ENCODE data around the gene ADORA2A. TPM values are rescaled to one million over a fixed set of nuclear protein-coding genes. Genes with fewer than 3 reads are reported as not detected.

Gene ADORA2A
- total RNA-seq, 2 experiments from 2014 or later: 19.7 to 19.8 TPM

DNA sequence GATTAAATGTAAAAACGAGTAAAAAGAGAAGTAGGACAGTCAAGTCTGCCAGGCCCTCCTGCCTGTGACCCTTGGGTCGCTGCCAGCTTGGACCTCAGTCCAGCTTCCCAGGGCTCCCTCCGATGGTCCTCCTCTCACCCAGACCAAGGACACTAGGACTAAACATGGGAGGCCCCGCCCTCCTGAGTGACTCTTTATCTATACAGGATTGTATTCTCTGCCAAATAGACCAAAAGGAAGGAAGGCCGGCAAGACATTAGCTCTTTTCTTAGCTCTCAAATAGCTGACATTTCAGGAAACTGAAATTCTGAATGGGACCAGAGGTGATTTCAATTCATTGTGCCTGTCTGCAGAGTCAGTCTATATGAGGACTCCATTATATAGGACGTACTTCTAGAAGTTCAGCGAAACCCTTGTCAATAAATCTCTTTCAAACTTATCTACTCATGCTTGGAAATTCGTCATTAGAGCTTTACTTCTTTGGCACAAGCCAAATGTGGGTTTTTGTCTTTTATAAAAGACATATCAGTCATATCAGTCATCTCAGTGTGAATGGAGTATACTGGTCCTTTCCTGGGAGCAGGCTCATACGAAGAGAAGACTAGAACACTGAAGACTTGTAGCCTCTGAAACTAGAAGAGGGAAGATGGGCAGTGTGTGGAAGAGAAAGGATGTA is 28.5 kb downstream of the ADORA2A start:
- peaks cover 11% of the 10 kb centered on the region for H3K4me1 Mint-ChIP-seq

DNA sequence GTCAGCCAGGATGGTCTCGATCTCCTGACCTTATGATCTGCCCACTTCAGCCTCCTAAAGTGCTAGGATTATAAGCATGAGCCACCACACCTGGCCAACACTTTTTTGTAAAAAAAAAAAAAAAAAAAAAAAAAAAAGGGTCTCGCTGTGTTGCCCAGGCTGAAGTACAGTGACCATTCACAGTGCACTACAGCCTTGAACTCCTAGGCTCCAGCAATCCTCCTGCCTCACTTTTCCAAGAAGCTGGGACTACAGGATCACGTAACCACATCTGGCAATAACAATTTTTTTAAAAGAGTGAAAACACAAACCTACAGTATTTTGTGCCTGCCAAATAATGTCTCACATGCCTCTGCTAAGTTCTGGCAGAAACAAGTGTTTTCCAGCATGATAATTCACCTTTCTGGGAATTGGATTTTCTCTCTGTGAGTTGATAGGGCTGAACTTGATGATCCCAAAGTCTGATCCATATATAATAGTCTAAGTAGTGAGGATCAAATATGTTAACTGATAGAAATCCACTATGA is 30.6 kb downstream of the ADORA2A start:
- no peak overlapping the region for H3K4me3 Mint-ChIP-seq
- no peaks in the 10 kb centered on the region for H3K27me3 Mint-ChIP-seq
- ChIA-PET CTCF (interaction anchor here (0.5 kb wide), 1 partner anchor 35 kb away, joined by 3 read pairs; no protein-coding TSS in a partner anchor), POLR2A (no interaction called here)
- no peaks in the 10 kb centered on the region for H3K36me3 Mint-ChIP-seq (ENCODE audit: low read depth)
- DNase-seq: no peak
- H3K9me3 Mint-ChIP-seq: no peaks in the 10 kb centered on the region
- no peak overlapping the region for H3K27ac Mint-ChIP-seq
- H3K4me1 Mint-ChIP-seq: peaks cover 14% of the 10 kb centered on the region

More for the DNA sequence above, 28.5 kb downstream of the ADORA2A start:
- H3K4me3 Mint-ChIP-seq: no peak overlapping the region
- no peak for DNase-seq
- no peaks in the 10 kb centered on the region for H3K27me3 Mint-ChIP-seq
- POLR2A ChIA-PET: no interaction called here
- CTCF ChIA-PET: interaction anchor here (0.6 to 1.7 kb wide), 3 partner anchors 18 to 32 kb away, joined by 3 to 4 read pairs (median 3); no protein-coding TSS in a partner anchor
- H3K36me3 Mint-ChIP-seq (ENCODE audit: low read depth): no peaks in the 10 kb centered on the region
- H3K9me3 Mint-ChIP-seq: peaks cover 3% of the 10 kb centered on the region
- no peak overlapping the region for H3K27ac Mint-ChIP-seq

DNA sequence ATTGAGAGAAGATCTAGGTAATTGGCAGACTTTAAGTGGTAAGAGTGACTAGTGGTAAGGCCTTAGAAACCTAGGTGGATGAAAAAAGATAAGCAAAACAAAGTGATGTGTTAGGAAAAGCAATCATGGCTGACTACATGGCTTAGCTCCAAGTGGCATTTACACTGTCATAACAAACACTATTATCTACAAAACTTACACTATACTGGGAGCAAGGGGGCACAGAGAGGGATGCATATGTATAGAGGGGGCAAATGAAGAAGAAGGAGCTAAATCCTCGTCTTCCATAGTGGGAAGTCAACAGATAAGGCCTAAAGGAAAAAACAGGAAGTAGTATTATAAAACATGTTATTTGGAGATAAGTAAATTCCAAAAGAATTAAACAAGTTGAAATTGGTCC is 32.5 kb downstream of the ADORA2A start:
- no peak overlapping the region for H3K4me3 Mint-ChIP-seq
- H3K9me3 Mint-ChIP-seq: no peaks in the 10 kb centered on the region
- no peaks in the 10 kb centered on the region for H3K27me3 Mint-ChIP-seq
- no peak overlapping the region for H3K27ac Mint-ChIP-seq
- CTCF ChIA-PET: no interaction called here
- peaks cover 14% of the 10 kb centered on the region for H3K4me1 Mint-ChIP-seq
- no peak for DNase-seq
- POLR2A ChIA-PET: interaction anchor here (1.3 kb wide), 1 partner anchor 25 kb away, joined by 4 read pairs; no protein-coding TSS in a partner anchor
- H3K36me3 Mint-ChIP-seq (ENCODE audit: low read depth): no peaks in the 10 kb centered on the region

DNA sequence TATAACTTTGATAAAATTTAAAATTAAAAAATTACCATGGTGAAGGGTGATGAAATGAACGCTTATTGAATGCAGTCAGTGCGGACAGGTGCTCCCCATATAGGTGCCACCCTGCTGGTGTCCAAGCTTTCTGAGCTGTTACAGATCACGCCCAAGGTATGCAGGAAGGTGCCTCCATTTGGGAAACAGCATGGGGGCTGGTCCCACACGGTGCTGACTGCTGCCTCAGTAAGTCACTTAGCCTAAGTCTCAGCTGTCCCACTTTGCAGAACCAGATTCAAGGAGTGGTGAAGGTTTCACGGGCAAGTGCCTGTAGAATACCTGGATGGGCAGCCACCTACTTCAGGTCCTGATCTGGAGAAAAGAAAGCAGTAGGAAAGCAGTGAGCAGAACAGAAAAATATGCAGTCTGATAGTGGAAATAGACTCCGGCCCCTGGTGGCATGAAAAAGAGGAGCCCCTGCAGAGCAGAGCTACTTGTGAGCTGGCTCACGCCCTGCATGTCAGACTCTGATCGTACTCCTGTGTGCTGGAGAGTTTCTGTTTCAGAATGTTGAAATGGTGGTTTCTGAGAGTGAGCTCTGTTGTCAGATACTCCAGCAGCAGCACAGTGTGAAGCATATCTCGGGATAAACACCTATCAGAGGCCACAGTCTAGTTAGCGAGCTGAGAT is 33.2 kb downstream of the ADORA2A start:
- no peaks in the 10 kb centered on the region for H3K36me3 Mint-ChIP-seq (ENCODE audit: low read depth)
- POLR2A ChIA-PET: interaction anchor here (0.9 to 1.5 kb wide), 4 partner anchors 14 to 33 kb away, joined by 3 to 5 read pairs (median 4); partner anchors contain the start of gene ADORA2A
- no peaks in the 10 kb centered on the region for H3K9me3 Mint-ChIP-seq
- H3K27ac Mint-ChIP-seq: no peak overlapping the region
- DNase-seq: no peak
- H3K4me3 Mint-ChIP-seq: no peak overlapping the region
- no peaks in the 10 kb centered on the region for H3K27me3 Mint-ChIP-seq
- peaks cover 16% of the 10 kb centered on the region for H3K4me1 Mint-ChIP-seq
- CTCF ChIA-PET: interaction anchor here (0.5 to 1.4 kb wide), 6 partner anchors 10 to 265 kb away, joined by 3 to 4 read pairs (median 3); partner anchors contain the start of gene ADORA2A

DNA sequence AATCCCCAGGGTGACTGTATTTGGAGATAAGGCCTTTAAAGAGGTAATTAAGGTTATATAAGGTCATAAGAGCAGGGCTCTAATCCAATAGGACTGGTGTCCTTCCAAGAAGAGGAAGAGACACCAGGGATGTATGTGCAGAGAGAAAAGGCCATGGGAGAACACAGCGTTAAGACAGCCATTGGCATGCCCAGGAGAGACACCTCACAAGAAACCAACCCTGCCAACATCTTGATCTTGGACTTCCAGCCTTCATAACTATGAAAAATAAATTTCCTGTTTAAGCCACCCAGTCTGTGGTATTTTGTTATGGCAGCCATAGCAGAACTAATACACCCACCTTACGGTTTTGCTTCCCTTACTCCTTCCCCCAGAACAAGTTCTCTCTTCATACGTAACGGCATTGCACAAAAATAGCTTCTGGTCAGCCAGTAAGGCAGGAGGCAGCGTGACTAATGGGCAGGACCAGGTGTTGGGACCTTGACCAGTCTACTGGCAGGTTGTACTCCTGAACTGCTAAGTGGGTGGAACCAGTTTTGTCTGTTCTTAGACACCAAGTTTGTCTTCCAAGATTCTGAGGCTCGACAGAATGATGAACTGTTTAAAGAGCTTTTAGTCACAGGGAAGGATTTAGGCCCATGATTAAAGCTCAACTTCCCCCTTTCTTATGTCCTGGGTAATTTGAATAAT is 35.8 kb downstream of the ADORA2A start:
- Mint-ChIP-seq H3K4me3 (no peak overlapping the region), H3K36me3 (ENCODE audit: low read depth) (no peaks in the 10 kb centered on the region), H3K9me3 (no peaks in the 10 kb centered on the region), H3K4me1 (peaks cover 16% of the 10 kb centered on the region), H3K27me3 (no peaks in the 10 kb centered on the region), H3K27ac (no peak overlapping the region)
- POLR2A ChIA-PET: no interaction called here
- CTCF ChIA-PET: interaction anchor here (1.8 kb wide), 1 partner anchor 23 kb away, joined by 5 read pairs; no protein-coding TSS in a partner anchor
- no peak for DNase-seq

DNA sequence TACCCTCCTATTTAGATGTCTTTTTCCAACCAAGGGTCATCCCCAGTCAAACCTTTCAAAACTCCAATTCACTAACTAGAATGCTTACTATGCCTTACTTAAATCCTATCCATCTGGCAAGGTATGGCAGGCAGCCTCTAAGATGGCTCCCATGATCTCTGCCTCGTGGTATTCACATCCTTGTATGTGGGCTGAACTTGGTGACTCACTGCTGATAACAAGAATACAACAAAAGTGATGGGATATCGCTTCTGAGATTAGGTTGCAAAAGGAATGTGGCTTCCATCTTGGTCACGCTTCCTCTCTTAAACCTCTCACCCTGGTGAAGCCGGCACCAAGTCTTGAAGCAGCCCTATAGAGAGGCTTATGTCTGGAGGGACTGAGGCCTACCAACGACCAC is 38.2 kb downstream of the ADORA2A start:
- Mint-ChIP-seq H3K9me3 (no peaks in the 10 kb centered on the region), H3K27me3 (no peaks in the 10 kb centered on the region), H3K4me1 (peaks cover 8% of the 10 kb centered on the region), H3K36me3 (ENCODE audit: low read depth) (no peaks in the 10 kb centered on the region), H3K27ac (no peak overlapping the region), H3K4me3 (no peak overlapping the region)
- ChIA-PET CTCF (no interaction called here), POLR2A (no interaction called here)
- no peak for DNase-seq

DNA sequence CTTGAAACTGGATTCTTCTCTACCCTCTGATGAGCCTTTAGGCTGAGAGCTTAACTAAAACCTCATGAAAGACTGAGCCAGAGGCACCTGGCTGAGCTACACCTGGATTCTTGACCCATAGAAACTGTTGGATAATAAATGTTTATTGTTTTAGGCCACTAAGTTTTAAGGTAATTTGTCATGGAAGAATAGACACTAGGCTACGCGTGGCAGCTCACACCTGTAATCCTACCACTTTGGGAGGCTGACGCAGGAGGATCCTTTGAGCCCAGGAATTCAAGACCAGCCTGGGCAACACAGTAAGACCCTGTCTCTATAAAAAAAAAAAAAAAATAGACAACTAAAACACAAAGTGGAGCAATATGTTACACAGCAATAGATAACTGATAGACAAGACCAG is 38.6 kb downstream of the ADORA2A start:
- no peaks in the 10 kb centered on the region for H3K27me3 Mint-ChIP-seq
- DNase-seq: no peak
- no peaks in the 10 kb centered on the region for H3K9me3 Mint-ChIP-seq
- H3K27ac Mint-ChIP-seq: no peak overlapping the region
- CTCF ChIA-PET: no interaction called here
- no peaks in the 10 kb centered on the region for H3K36me3 Mint-ChIP-seq (ENCODE audit: low read depth)
- peaks cover 4% of the 10 kb centered on the region for H3K4me1 Mint-ChIP-seq
- POLR2A ChIA-PET: no interaction called here
- no peak overlapping the region for H3K4me3 Mint-ChIP-seq

DNA sequence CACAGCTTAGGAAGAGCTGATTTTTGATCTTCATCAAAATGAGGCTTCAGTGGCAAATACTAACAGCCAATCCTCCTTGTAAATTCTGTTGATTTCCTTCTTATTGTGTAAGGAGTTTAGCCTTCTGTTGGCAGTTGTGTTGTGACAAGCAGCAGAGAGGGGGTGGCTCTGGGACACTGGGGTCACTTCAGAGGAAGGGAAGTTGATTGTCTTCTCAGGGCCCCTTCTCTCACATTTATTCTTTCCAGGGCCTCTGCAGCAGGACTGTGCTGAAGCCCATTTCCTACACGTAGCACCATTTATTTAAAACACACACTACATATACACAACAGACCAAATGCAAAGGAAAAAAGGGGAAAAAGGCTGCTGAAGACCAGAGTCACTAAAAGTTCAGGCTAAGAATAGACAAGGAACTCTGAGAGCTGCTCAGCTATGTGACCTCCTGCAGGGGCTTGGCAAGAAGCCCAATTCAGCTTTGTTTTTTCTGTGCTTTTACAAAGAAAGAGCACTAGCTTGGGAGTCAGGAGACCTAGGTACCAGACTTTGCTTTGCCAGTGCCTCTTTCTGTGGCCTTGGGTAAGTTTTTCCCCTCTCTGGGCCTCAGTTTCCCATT is 39.4 kb downstream of the ADORA2A start:
- POLR2A ChIA-PET: no interaction called here
- H3K4me3 Mint-ChIP-seq: no peak overlapping the region
- DNase-seq: no peak

DNA sequence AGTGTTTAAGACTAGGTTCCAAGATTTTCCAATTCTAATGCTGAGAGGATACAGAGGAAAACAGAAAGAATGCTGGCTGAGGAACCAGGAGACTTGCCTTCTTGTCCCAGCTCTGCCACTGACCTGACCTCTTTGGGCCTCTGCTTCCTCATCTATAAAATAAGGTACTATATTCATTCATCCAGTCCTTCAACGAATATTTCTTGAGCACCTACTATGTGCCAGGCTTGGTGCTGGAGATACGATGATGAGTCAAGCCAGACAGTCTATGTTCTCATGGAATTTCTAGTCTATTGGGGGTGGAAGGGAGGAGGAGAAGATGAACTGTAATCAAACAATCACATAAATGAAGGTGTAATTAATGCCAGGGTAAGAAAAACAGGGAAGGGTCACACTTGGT is 39.9 kb downstream of the ADORA2A start:
- no peak for DNase-seq
- Mint-ChIP-seq H3K4me3 (no peak overlapping the region), H3K4me1 (peaks cover 2% of the 10 kb centered on the region), H3K27ac (no peak overlapping the region), H3K9me3 (no peaks in the 10 kb centered on the region), H3K27me3 (no peaks in the 10 kb centered on the region), H3K36me3 (ENCODE audit: low read depth) (no peaks in the 10 kb centered on the region)
- POLR2A ChIA-PET: no interaction called here
- CTCF ChIA-PET: no interaction called here

More for the DNA sequence above, 39.4 kb downstream of the ADORA2A start:
- Mint-ChIP-seq H3K27ac (no peak overlapping the region), H3K9me3 (no peaks in the 10 kb centered on the region), H3K27me3 (no peaks in the 10 kb centered on the region), H3K36me3 (ENCODE audit: low read depth) (no peaks in the 10 kb centered on the region), H3K4me1 (peaks cover 2% of the 10 kb centered on the region)
- CTCF ChIA-PET: no interaction called here

DNA sequence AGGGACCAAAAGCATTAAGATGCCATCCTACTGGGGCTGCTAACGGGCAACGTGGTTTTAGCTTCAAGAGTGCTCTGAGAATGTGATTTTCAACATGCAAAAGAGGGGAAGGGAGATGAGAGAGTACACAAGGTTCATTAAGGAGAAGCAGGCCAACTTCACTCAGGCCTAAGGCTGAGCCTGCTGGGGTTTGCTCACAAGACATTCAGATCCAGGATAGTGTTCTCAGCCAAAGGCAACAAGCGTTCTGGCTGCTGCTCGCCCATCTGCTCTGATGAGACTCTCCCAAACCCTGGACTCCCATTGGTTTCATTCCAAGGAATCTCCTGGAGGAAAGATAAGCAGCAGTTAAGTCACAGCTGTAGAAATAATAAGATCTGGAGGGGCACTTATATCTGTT is 44.2 kb downstream of the ADORA2A start:
- H3K36me3 Mint-ChIP-seq (ENCODE audit: low read depth): no peaks in the 10 kb centered on the region
- CTCF ChIA-PET: no interaction called here

DNA sequence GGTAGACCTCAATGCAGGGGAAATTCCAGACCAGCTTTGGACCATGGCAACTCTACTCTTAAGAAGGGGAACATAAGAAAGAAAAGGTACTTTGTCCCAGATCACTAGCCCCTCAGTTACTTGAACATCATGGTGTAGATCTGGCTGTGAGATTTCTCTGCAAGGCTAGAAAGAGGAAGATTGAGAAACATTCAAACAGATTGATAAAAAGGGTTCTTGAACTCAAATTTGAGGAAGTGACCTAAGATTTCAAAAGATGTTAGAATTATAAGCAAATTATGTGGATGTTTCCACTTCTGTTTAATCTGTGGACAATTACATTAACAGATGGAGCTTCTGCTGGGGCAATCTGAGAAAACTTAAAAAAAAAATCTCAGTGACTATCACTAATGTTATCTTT is 45.9 kb downstream of the ADORA2A start:
- Mint-ChIP-seq H3K4me1 (no peaks in the 10 kb centered on the region), H3K27ac (no peak overlapping the region), H3K27me3 (no peaks in the 10 kb centered on the region), H3K36me3 (ENCODE audit: low read depth) (no peaks in the 10 kb centered on the region), H3K4me3 (no peak overlapping the region), H3K9me3 (no peaks in the 10 kb centered on the region)
- POLR2A ChIA-PET: no interaction called here
- CTCF ChIA-PET: no interaction called here
- no peak for DNase-seq

More for the DNA sequence above, 44.2 kb downstream of the ADORA2A start:
- Mint-ChIP-seq H3K27me3 (no peaks in the 10 kb centered on the region), H3K4me3 (no peak overlapping the region), H3K27ac (no peak overlapping the region), H3K4me1 (no peaks in the 10 kb centered on the region), H3K9me3 (no peaks in the 10 kb centered on the region)
- POLR2A ChIA-PET: no interaction called here
- no peak for DNase-seq

DNA sequence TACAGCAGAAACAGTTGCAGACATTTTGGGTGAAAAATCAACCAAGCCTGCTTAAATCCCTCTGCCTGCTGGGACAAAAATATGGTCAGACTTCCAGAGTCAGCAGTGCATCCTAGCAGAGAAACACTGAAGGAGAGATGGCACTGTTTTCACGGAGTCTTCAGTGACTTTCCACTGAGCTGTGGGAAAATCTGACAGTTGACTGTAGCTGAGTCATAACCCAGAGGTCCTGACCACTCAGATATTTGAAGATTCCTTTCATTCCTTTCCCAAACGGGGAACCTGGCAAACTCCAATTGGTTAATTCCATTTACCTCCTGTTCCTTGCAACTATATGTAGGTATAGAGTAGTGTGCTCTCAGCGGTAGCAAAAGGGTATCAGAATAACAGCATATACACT is 46.8 kb downstream of the ADORA2A start:
- no peaks in the 10 kb centered on the region for H3K36me3 Mint-ChIP-seq (ENCODE audit: low read depth)
- POLR2A ChIA-PET: no interaction called here

More for the DNA sequence above, 46.8 kb downstream of the ADORA2A start:
- Mint-ChIP-seq H3K27me3 (no peaks in the 10 kb centered on the region), H3K9me3 (no peaks in the 10 kb centered on the region), H3K27ac (no peak overlapping the region), H3K4me3 (no peak overlapping the region), H3K4me1 (no peaks in the 10 kb centered on the region)
- no peak for DNase-seq
- CTCF ChIA-PET: interaction anchor here (1.7 kb wide), 1 partner anchor 13 kb away, joined by 3 read pairs; no protein-coding TSS in a partner anchor

Data from activated CD4-positive, alpha-beta memory T cell treated with anti-CD3 and anti-CD28 coated beads, Interleukin-2, amount 10 ng/mL, durations not matched to agents 7 days and 5 days (primary cell).